Right lobe of liver (tissue), 4 donors: ENCODE data around the gene DENND2C.

Experiments used
- POLR2A ChIP-seq: fragments of 450-650 bp; IDR thresholded peaks from one replicate; pipeline ENCODE4 v1.6.1; 2017; ENCODE audit warnings: antibody characterized with exemption, mild to moderate bottlenecking
- TF ChIP-seq, protein P1 (sequence below), 4 donors: fragments of 200-600 bp in 3 of 4; fragments of 450-650 bp in 1 of 4; IDR thresholded peaks; one replicate each; pipeline versions ENCODE4 v1.5.1 to v1.8.0; 2016 to 2022; ENCODE audit warnings: antibody characterized with exemption in 4 of 4, mild to moderate bottlenecking in 2 of 4
- donor health status: DM: no; HTN: no; CAD: no.
- donor health status: DM: no; HTN: no; CAD: no.
- donor health status: DM: no; HTN: yes; CAD: no.

DNA sequence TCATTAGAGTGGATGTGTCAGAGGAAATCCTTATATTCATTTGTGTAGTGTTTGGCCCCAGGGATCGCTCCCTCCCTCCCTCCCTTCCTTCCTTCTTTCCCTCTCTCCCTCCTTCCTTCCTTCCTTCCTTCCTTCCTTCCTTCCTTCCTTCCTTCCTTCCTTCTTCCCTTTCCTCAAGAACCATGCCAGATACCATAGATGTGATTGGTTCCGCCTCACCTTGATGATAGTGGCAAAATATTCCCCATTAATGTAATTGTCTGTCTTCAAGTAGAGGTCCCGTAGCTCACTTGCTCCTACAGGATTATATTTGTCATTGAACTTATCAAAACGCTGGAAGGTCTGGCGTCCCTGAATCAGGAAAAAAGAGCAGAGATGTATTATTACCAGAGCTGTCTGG, 7.8 kb upstream of the DENND2C start:
- TF ChIP-seq, protein P1, sequence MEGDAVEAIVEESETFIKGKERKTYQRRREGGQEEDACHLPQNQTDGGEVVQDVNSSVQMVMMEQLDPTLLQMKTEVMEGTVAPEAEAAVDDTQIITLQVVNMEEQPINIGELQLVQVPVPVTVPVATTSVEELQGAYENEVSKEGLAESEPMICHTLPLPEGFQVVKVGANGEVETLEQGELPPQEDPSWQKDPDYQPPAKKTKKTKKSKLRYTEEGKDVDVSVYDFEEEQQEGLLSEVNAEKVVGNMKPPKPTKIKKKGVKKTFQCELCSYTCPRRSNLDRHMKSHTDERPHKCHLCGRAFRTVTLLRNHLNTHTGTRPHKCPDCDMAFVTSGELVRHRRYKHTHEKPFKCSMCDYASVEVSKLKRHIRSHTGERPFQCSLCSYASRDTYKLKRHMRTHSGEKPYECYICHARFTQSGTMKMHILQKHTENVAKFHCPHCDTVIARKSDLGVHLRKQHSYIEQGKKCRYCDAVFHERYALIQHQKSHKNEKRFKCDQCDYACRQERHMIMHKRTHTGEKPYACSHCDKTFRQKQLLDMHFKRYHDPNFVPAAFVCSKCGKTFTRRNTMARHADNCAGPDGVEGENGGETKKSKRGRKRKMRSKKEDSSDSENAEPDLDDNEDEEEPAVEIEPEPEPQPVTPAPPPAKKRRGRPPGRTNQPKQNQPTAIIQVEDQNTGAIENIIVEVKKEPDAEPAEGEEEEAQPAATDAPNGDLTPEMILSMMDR (IDR thresholded peaks at IDR 0.05): no peak
- no peak for TF ChIP-seq POLR2A
